Colon (tissue), 2 donors: Measurements from ENCODE around the gene TRMT2B.
A peak's percentile ranks its signal among the peaks of the same experiment; 100 is the strongest.
"Not testable (repeated sequence)": the region's sequence is repeated elsewhere in the genome, so short reads cannot be mapped to it uniquely, and the experiment has no call there.

Experiments
- FAIRE-seq: peaks from 2 replicates; lab custom pipeline; 2012; peaks lifted over from hg19 to GRCh38; lab: Jason Lieb, UNC
- donor health status: control.
- donor health status: control.

Gene TRMT2B

GRCh38 chrX:101051549-101052302, at the start of gene TRMT2B:
TRMT2B (minus strand) TSS chrX:101052111; CDS start chrX:101042289, 9,822 bp downstream.
- no peak for FAIRE-seq

- peak; percentile 82 for FAIRE-seq
Observed at GRCh38 chrX:101097546-101098453, 45.9 kb upstream of the TRMT2B start, which contains the start of gene CENPI. CENPI (plus strand) TSS chrX:101098204; CDS start chrX:101101071, 2,867 bp downstream.

- no peak for FAIRE-seq
Observed at GRCh38 chrX:101091817-101092216, 39.9 kb upstream of the TRMT2B start.

GRCh38 chrX:101081231-101081630, 29.3 kb upstream of the TRMT2B start:
- FAIRE-seq = no peak

- no peak for FAIRE-seq
Observed at GRCh38 chrX:101080326-101081124, 28.6 kb upstream of the TRMT2B start.

- FAIRE-seq = no peak
Observed at GRCh38 chrX:101079736-101080270, 27.9 kb upstream of the TRMT2B start.

GRCh38 chrX:101078716-101079598, 27.0 kb upstream of the TRMT2B start, which contains the start of gene TMEM35A:
TMEM35A (plus strand) TSS chrX:101078879; CDS start chrX:101079003, 124 bp downstream.
- no peak for FAIRE-seq

- no peak for FAIRE-seq
Observed at GRCh38 chrX:101071582-101071981, 19.7 kb upstream of the TRMT2B start.

- no peak for FAIRE-seq
Observed at GRCh38 chrX:101062176-101062575, 10.3 kb upstream of the TRMT2B start.

GRCh38 chrX:101057093-101057714, 5.3 kb upstream of the TRMT2B start:
- no peak for FAIRE-seq

GRCh38 chrX:101056551-101056950, 4.6 kb upstream of the TRMT2B start:
- not testable (repeated sequence) for FAIRE-seq

- FAIRE-seq = no peak
Observed at GRCh38 chrX:101051153-101051548, 760 bp downstream of the TRMT2B start.

- FAIRE-seq = no peak
Observed at GRCh38 chrX:101040197-101040596, 11.7 kb downstream of the TRMT2B start.

GRCh38 chrX:101037231-101037630, 14.7 kb downstream of the TRMT2B start:
- FAIRE-seq = no peak

- no peak for FAIRE-seq
Observed at GRCh38 chrX:101029665-101030064, 22.2 kb downstream of the TRMT2B start.

- no peak for FAIRE-seq
Observed at GRCh38 chrX:101028562-101028961, 23.3 kb downstream of the TRMT2B start.

- no peak for FAIRE-seq
Observed at GRCh38 chrX:101025126-101025525, 26.8 kb downstream of the TRMT2B start.

- FAIRE-seq = no peak
Observed at GRCh38 chrX:101022020-101022419, 29.9 kb downstream of the TRMT2B start.

GRCh38 chrX:101012031-101012430, 39.9 kb downstream of the TRMT2B start:
- FAIRE-seq = not testable (repeated sequence)

- FAIRE-seq = no peak
Observed at GRCh38 chrX:101009090-101009489, 42.8 kb downstream of the TRMT2B start.
